WTC11 (cell line): ENCODE data around the gene UVRAG. TPM values are rescaled to one million over a fixed set of nuclear protein-coding genes. Genes with fewer than 3 reads are reported as not detected.

Source experiments
- ATAC-seq: fragments of 200-7000 bp; cut with Tn5 transposase; 2 replicates; pipeline ENCODE4 v1.10.0; 2021; ENCODE audit warnings: mild to moderate bottlenecking, moderate library complexity
- CTCF ChIA-PET: fragments of 300-600 bp; sonication (Branson Sonifier 250); formaldehyde crosslinking; loops from one replicate; lab custom pipeline; 2021; ENCODE audit warnings: antibody characterized with exemption; lab: Charles Lee
- POLR2A ChIA-PET: fragments of 350-600 bp; sonication (Branson Sonifier 250); formaldehyde crosslinking; loops from one replicate; lab custom pipeline; 2021; ENCODE audit warnings: antibody characterized with exemption; lab: Charles Lee
- DNase-seq: peaks from one replicate; pipeline ENCODE4 v3.0.0; 2021; ENCODE audit warnings: low spot score
- H3K27ac Mint-ChIP-seq: 2 replicates; pipeline ENCODE4 v1.8.0; 2021; ENCODE audit warnings: mixed read lengths
- H3K27me3 Mint-ChIP-seq: 2 replicates; pipeline ENCODE4 v1.8.0; 2021; ENCODE audit warnings: low read depth, mild to moderate bottlenecking, moderate library complexity, mixed read lengths
- H3K36me3 Mint-ChIP-seq: 2 replicates; pipeline ENCODE4 v1.8.0; 2021; ENCODE audit warnings: mixed read lengths
- H3K4me1 Mint-ChIP-seq: 2 replicates; pipeline ENCODE4 v1.8.0; 2022; ENCODE audit warnings: mixed read lengths
- H3K4me3 Mint-ChIP-seq: 2 replicates; pipeline ENCODE4 v1.8.0; 2021; ENCODE audit warnings: mild to moderate bottlenecking, moderate library complexity, mixed read lengths
- H3K9me3 Mint-ChIP-seq: 2 replicates; pipeline ENCODE4 v1.8.0; 2021; ENCODE audit warnings: mixed read lengths
- ATF2 ChIP-seq: sonication (generic); formaldehyde crosslinking; IDR thresholded peaks from 2 replicates; pipeline ENCODE4 v1.8.1; 2022; ENCODE audit warnings: low read depth, missing genetic modification reagents, borderline replicate concordance
- ATF6 ChIP-seq: sonication (generic); formaldehyde crosslinking; IDR thresholded peaks from 2 replicates; pipeline ENCODE4 v1.8.1; 2023; ENCODE audit warnings: mild to moderate bottlenecking, missing genetic modification reagents
- ETV6 ChIP-seq: sonication (generic); formaldehyde crosslinking; IDR thresholded peaks from 2 replicates; pipeline ENCODE4 v1.8.1; 2022; ENCODE audit warnings: mild to moderate bottlenecking, missing genetic modification reagents
- FOXK1 ChIP-seq: sonication (generic); formaldehyde crosslinking; IDR thresholded peaks from 2 replicates; pipeline ENCODE4 v1.8.0; 2022; ENCODE audit warnings: mild to moderate bottlenecking, moderate library complexity, missing genetic modification reagents
- FOXP1 ChIP-seq: sonication (generic); formaldehyde crosslinking; IDR thresholded peaks from 2 replicates; pipeline ENCODE4 v1.8.0; 2022; ENCODE audit warnings: missing genetic modification reagents, mild to moderate bottlenecking, moderate library complexity, borderline replicate concordance
- GABPB1 ChIP-seq: sonication (generic); formaldehyde crosslinking; IDR thresholded peaks from 2 replicates; pipeline ENCODE4 v1.8.1; 2023; ENCODE audit warnings: mild to moderate bottlenecking, missing genetic modification reagents
- HMGXB4 ChIP-seq: sonication (generic); formaldehyde crosslinking; IDR thresholded peaks from 2 replicates; pipeline ENCODE4 v1.8.1; 2023; ENCODE audit warnings: mild to moderate bottlenecking, moderate library complexity, missing genetic modification reagents
- NR2C2 ChIP-seq: sonication (generic); formaldehyde crosslinking; IDR thresholded peaks from 2 replicates; pipeline ENCODE4 v1.8.0; 2022; ENCODE audit warnings: mild to moderate bottlenecking, missing genetic modification reagents
- NR3C1 ChIP-seq: sonication (generic); formaldehyde crosslinking; conservative IDR thresholded peaks from 2 replicates; pipeline ENCODE4 v1.8.1; 2023; ENCODE audit warnings: low read depth, mild to moderate bottlenecking, missing genetic modification reagents
- PRDM15 ChIP-seq: sonication (generic); formaldehyde crosslinking; IDR thresholded peaks from 2 replicates; pipeline ENCODE4 v1.8.0; 2022; ENCODE audit warnings: missing genetic modification reagents
- SMAD3 ChIP-seq: sonication (generic); formaldehyde crosslinking; IDR thresholded peaks from 2 replicates; pipeline ENCODE4 v1.8.0; 2022; ENCODE audit warnings: missing genetic modification reagents, mild to moderate bottlenecking, borderline replicate concordance
- SP1 ChIP-seq: sonication (generic); formaldehyde crosslinking; conservative IDR thresholded peaks from 2 replicates; pipeline ENCODE4 v1.8.1; 2022; ENCODE audit warnings: missing genetic modification reagents
- STAT6 ChIP-seq: sonication (generic); formaldehyde crosslinking; conservative IDR thresholded peaks from 2 replicates; pipeline ENCODE4 v1.8.1; 2023; ENCODE audit warnings: mild to moderate bottlenecking, low read depth, missing genetic modification reagents, moderate library complexity
- USF2 ChIP-seq: sonication (generic); formaldehyde crosslinking; IDR thresholded peaks from 2 replicates; pipeline ENCODE4 v1.8.1; 2023; ENCODE audit warnings: mild to moderate bottlenecking, missing genetic modification reagents, moderate library complexity
- ZBTB21 ChIP-seq: sonication (generic); formaldehyde crosslinking; IDR thresholded peaks from 2 replicates; pipeline ENCODE4 v1.8.1; 2023; ENCODE audit warnings: mild to moderate bottlenecking, missing genetic modification reagents, borderline replicate concordance
- ZNF232 ChIP-seq: sonication (generic); formaldehyde crosslinking; IDR thresholded peaks from 2 replicates; pipeline ENCODE4 v1.8.0; 2022; ENCODE audit warnings: mild to moderate bottlenecking, missing genetic modification reagents
- ZNF317 ChIP-seq: sonication (generic); formaldehyde crosslinking; IDR thresholded peaks from 2 replicates; pipeline ENCODE4 v1.8.1; 2023; ENCODE audit warnings: low read depth, mild to moderate bottlenecking, moderate library complexity, missing genetic modification reagents, borderline replicate concordance
- ZNF671 ChIP-seq: fragments of 250-450 bp; sonication (Bioruptor Pico); IDR thresholded peaks from 2 replicates; pipeline ENCODE4 v1.8.0; 2021; ENCODE audit warnings: mild to moderate bottlenecking
- ZSCAN18 ChIP-seq: fragments of 250-450 bp; sonication (Bioruptor Pico); IDR thresholded peaks from 2 replicates; pipeline ENCODE4 v2.1.2; 2022; ENCODE audit warnings: mild to moderate bottlenecking, moderate library complexity
- total RNA-seq: library from RNA; stranded (reverse); gene quantifications from 3 replicates; pipeline ENCODE4 v1.2.3, GENCODE V29; 2021

Gene UVRAG
- total RNA-seq, 1 experiment from 2014 or later, result 14.5 TPM

GRCh38 chr11:75810637-75811390, 4.2 kb upstream of the UVRAG start (continued):
- no peak for TF ChIP-seq HMGXB4 (CRISPR knock-in tag)

- H3K27ac Mint-ChIP-seq, result no peak overlapping the region
- POLR2A ChIA-PET, result no interaction called here
- DNase-seq (no peak), ATAC-seq (no peak)
- CTCF ChIA-PET, result interaction anchor here (1.3 to 3.6 kb wide), 2 partner anchors 8 to 214 kb away, joined by 4 to 16 read pairs; no protein-coding TSS in a partner anchor
- H3K4me1 Mint-ChIP-seq, result peaks cover 19% of the 10 kb centered on the region
- H3K27me3 Mint-ChIP-seq, result peaks cover 3% of the 10 kb centered on the region
- no peak overlapping the region for H3K4me3 Mint-ChIP-seq
- TF ChIP-seq ATF2, result no peak
- no peak for TF ChIP-seq ZNF232 (CRISPR knock-in tag)
- TF ChIP-seq FOXK1 (CRISPR knock-in tag), result no peak
- TF ChIP-seq ZBTB21 (CRISPR knock-in tag), result no peak
- no peak for TF ChIP-seq ZNF317 (CRISPR knock-in tag)
- no peak for TF ChIP-seq PRDM15 (CRISPR knock-in tag)
- TF ChIP-seq GABPB1, result no peak
- no peak for TF ChIP-seq STAT6
- TF ChIP-seq SMAD3, result no peak
- TF ChIP-seq ETV6 (CRISPR knock-in tag), result no peak
- no peak for TF ChIP-seq ZSCAN18 (CRISPR knock-in tag)
- TF ChIP-seq ATF6, result no peak
- TF ChIP-seq NR3C1 (CRISPR knock-in tag), result no peak
- no peak for TF ChIP-seq SP1 (CRISPR knock-in tag)
- TF ChIP-seq USF2, result no peak
- no peak for TF ChIP-seq FOXP1 (CRISPR knock-in tag)
- no peak for TF ChIP-seq NR2C2 (CRISPR knock-in tag)
- no peak for TF ChIP-seq ZNF671 (CRISPR knock-in tag)
- H3K36me3 Mint-ChIP-seq, result no peaks in the 10 kb centered on the region
- H3K9me3 Mint-ChIP-seq, result no peaks in the 10 kb centered on the region
These were observed 3.5 kb upstream of the UVRAG start for GRCh38 chr11:75811485-75811884.
